ENCODE measurements around the gene CTNND2.
A peak's percentile ranks its signal among the peaks of the same experiment; 100 is the strongest.
"Not testable (repeated sequence)": the region's sequence is repeated elsewhere in the genome, so short reads cannot be mapped to it uniquely, and the experiment has no call there.

CTNND2 gene

DNA sequence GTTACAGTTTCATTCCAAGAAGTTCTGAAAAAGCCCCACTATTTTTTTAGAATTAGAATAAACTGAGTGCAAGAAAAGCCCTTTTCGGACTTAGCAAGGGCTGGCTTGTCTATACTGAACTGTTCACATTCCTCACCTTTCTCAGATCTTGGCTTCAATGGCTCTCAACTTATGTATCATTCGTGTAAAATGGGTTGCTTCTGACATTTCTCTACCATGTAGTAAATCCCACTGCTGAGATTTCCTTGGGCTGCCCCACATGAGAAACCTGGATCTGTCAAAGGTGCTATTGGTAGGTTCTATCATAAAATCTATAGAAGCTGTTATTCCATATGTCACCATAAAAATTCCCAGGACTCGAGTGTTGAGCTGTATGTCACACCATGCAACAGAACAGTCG lies 454.3 kb downstream of the CTNND2 start:
- no peak for DNase-seq

DNA sequence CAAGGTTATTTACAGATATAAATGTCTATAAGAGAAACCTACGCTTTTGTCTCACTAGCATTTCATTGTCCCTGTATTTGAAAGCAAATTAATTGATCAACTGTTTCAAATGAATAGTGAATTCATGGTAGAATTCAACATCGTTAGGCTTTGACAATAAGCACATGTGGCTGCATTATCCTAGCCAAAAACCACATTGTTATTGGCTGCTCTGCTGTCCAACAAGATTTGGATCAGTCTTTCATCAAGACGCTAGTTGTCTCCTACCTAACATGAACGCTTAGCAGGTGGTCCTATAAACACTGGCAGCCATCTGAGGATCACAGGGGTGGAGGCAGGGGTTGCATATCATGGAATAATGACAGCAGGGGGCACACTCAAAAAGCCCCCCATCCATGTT lies 455.0 kb downstream of the CTNND2 start:
- DNase-seq, result no peak

DNA sequence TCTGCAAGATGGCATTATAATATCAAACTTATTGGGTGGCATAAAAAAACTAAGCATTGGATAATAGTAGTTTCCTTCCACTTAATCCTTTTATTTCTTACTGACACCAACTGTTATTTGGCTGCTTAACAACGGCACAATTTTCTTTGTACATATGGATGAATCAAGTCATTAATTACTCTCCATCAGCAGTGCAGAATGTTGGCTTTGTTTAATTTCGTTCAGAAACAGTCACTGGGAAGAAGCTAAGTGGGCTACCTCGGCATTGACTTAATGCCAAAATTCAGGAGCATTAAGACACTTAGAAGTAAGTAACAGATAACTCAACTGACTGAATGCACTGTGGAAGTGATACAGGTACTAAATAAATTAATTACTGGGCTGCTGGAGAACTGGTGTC lies 460.4 kb downstream of the CTNND2 start:
- no peak for DNase-seq

DNA sequence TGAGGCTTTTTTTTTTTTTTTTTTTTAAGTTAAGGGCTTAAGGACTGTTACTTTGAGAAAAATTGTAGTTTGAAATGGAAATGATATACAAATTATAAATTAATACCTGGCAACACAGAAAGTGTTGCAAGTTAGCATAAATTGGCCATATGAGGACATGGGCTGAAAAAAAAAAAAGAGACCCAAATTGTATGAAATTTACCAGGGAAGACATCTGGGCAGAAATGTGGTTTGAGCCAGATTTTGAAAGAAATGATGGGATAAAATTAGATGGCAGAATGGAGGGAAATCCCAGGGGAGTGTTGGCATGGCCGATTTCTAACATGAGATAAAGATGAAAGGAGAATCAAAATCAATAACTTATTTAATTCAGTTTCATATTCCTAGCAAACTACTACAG lies 472.1 kb downstream of the CTNND2 start:
- no peak for DNase-seq

DNA sequence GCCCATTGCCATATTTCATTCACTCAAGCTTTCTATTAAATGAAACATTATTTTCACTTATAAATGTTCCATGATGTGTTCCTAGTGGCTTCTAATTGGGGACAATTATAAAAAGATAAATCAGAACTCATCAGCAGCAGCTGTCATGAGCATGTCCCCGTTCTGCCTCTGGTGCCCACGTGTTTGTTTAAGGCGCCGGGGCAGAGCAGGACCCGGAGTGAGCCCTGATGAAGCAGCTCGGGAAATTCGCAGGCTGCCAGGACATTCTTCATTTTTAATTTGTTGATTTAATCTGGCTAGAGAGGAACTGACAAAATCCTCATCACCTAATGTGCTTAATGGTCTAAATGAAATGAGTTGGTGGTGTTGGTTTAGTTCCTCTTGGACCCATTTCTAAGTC lies 475.0 kb downstream of the CTNND2 start:
- no peak for DNase-seq

DNA sequence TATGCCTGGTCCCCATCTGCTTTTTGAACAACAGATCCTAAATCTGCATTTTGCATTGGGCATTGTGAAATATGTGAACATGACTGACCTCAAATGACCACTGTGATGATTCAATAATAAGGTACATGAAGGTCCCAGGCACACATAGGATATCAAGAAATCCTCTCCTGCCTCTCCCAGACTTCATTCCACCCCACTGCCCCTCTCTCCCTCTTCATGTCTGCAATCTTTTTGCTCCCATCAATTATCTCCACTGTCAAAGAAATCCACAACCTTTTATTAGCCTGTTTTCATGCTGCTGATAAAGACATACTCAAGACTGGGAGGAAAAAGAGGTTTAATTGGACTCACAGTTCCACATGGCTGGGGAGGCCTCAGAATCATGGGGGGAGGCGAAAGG lies 476.7 kb downstream of the CTNND2 start:
- no peak for DNase-seq

DNA sequence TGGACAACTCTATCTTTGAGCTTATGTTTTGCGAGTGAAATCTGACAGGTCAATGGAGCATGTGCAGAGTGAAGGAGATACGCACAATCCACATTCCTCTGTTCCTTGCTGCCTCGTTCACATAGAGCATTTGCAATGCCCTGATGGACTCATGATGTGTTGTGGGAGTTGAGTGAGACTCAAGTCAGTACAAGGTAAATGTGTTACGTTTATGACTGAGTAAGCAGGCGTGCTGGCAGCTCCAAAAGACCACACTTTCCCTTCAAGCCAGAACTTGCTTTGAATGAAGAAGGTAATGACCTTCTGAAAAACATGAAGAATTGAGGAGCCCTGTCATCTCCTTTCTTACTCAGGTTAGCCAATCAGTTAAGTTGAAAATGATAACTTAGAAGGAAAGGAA lies 477.8 kb downstream of the CTNND2 start:
- no peak for DNase-seq

DNA sequence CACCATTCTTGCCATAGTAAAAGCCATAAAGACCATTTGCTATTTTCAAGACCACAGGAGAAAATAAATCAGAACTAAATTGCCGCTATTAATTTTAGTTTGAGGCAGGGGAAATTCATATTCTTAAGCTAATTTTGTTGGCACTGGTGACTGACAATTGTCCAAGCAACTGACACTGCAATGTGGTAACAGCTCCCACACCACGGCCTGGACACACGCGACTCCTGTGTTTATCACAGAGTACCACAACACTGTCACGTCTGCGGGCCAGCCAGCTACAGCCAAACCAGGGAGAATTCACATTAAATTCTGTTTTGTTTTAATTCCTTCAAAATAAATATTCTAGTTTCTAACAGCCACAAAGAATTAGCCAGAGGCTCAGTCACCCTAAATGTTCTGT lies 481.9 kb downstream of the CTNND2 start:
- DNase-seq, result no peak

DNA sequence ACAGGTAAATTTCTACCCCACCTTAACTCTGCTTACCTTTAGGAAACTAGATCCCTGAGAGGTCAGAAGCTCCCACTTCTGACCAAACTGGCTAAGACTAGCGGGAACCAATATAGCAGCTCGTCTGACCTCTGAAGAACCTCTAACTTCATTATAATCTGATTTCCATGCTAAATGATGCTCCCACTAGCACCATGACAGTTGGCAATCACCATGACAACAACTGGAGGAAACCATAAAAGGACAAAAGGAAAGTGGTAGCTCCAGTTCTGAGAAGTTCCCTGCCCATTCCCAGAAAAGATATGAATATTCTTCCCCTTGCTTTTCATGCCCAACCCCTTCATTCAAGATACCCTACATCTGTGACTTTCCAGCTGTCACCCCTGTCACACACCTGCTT lies 483.3 kb downstream of the CTNND2 start:
- DNase-seq, result no peak

DNA sequence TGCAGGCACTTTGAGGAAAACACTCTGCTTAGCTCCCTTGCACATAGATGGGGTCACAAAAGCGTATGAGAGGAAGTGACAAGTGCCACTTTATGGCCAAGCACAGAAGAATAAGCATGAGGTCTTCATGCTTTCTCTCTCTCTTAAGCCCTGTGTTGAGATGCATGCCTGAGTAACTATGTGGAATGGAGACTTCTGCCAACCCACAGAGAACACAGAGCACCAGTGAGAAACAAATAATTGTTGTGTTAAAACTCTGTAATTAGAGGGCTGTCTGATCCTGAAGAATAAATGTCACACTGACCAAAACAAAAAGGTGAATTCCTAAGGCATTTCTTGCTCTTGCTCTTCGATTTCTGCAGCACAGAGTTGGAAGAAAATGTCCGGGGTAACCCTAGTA lies 488.5 kb downstream of the CTNND2 start:
- no peak for DNase-seq

DNA sequence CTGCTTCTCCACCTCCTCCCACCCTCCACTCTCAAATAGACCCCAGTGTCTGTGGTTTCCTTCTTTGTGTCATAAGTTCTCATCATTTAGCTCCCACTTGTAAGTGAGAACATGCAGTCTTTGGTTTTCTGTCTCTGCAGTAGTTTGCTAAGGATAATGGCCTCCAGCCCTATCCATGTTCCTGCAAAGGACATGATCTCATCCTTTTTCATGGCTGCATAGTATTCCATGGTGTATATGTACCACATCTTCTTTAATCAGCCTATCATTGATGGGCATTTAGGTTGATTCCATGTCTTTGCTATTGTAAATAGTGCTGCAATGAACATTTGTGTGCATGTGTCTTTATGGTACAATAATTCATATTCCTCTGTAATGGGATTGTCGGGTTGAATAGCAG lies 489.5 kb downstream of the CTNND2 start:
- DNase-seq, result not testable (repeated sequence)

DNA sequence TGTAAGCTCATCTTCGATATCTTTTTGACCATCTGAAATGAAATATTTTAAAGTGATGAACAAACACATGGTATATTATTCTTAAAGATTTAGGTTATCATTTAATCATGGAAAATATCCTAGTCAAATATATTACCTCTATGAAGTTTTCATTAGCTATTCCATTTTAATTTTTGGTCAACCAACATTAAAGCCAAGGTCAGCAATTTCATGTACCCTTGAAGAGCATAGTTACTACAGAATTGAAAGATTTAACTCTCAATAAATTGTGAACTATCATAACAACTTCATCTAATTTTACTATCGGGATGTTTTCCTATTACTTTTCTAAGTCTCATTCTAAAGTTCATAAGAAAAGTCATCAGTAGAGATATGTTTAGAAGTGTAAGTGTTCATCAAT lies 492.6 kb downstream of the CTNND2 start:
- no peak for DNase-seq

DNA sequence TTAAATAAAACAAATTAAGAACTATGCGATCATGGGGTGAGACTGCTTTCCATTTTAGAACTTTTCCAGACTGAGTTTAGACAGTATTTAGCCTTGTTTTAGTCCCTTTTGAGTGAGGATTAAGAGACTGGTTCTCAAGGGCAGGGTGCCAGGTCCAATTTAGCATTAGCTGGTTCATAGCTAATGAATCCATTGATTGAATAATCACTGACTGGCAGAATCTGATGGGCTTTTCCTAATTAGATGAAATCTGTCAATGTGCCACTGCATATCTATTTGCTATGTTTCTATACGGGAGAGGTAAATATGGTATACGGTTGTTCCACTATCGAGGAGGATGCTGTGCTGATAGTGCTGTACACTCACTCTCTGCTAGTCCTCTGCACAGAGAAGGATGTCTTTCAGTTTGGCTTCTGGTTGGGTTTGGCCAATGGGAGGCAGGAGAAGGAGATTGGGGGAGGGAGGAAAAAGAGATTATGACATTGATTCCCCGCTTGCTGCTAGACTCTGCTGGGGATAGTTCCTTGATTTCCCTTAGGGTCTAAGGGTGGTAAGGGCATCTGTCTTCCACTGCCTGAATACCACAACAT lies 496.6 kb downstream of the CTNND2 start:
- no peak for DNase-seq

DNA sequence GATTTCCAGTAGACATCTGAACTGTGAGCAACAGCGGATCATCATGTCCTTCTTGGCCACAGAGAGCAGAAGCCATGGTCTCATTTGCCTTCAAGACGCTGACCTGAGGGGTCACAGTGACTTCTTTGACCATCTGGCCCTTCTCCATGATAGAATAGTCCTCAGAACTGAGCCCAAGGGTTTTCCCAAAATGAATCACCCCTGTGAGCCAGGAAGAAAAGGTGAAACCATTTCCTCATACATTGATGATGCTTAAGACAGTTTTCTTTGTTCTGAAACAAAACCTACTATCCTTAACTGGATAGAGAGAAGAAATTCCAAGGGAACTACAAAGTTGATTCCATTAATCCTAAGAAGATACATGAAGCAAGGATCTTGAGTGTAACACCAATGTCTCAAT lies 503.9 kb downstream of the CTNND2 start:
- DNase-seq, result no peak

DNA sequence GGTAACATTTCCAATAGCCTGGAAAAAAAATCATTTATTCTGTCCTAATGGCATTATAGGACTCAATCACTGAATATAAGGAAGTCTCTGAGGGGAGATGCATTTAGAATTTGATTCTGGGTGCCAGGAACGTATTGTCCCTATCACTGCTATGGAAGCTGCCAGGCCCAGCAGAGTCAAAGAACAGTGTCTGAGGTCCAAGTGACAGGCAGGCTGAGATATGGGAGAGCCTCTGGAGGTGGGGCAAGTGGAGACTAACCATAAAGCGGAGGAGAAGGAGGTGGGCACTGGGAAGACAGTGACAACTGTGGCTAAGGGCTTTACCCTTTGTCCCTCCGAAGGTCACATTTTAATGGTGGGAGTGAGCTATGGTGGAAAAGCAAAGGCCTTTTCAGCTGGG lies 505.5 kb downstream of the CTNND2 start:
- DNase-seq, result no peak

DNA sequence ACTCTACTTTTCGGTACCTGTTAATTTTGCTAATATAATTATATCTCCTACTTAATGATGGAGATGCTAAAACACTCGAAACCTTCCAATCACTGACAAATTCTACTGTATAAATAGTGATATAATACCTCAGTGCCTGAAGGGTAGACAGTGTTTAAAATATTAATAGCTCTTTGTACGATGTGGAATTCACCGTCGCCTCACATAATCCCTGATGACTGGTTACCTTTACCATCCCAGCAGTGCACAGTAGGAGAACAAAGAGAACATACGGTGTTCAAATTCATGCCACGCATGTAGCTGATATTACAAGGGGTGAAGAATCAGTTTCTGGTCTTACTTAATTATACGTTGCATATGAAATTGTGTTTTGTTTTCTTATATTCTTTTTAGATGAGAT lies 506.7 kb downstream of the CTNND2 start:
- no peak for DNase-seq

DNA sequence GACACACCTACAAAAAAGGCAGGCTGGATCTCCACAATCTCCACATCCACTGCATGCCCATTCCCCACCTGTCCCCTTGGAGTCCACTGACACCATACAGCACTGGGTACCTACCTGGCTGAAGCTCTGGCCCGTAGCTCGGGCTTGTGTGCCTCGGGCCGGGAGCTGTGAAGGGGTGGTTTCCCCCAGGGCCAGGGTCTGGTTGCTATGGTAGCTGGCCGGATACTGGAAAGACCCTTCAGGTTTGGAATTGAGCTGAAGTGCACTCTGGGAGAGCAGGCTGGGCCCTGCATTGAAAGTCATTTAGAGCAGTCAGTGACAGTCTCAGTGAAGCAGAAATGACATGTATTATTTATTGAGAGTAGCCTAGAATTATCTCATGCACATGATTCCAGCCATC lies 507.3 kb downstream of the CTNND2 start:
- DNase-seq, result no peak

DNA sequence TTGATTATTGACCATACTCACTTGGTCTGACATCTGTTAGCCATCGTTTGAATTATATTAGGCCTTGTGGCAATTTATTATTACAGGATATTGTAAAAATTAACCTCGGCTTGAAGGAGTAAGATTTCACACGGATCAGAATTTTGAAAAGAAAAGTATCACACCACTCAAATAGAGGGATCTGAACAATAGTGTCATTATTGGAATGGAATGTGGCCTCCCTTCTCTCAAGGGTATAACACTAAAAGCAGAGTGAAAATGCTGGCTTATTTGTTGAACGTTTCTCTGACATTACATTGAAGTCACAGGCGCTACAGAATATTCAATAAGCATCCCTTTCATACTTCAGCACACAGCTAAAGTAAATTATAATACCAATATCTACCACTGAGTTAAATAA lies 509.3 kb downstream of the CTNND2 start:
- DNase-seq, result no peak

DNA sequence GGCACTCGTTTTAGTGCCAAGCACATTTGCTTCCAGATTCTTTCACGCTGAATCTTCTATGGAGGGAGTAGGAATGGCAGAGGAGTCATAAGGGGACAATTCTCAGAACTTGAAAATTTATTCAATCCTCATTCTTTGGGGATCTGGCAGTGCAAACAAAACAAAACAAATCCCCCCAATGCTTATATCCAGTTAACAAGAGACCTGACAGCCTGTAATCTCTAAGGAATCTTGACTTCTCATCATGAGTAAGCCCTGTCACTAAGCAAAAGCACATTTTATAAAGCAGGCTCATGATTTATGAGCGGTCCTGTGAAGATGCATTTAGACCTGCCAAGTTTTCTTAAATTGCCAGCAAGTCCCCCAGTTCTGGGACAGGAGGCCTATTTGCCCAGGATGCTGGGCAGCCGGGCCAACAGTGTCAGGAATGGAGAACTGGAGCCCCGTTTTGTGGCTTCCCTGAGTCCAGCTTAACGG lies 513.9 kb downstream of the CTNND2 start:
- DNase-seq, result no peak

DNA sequence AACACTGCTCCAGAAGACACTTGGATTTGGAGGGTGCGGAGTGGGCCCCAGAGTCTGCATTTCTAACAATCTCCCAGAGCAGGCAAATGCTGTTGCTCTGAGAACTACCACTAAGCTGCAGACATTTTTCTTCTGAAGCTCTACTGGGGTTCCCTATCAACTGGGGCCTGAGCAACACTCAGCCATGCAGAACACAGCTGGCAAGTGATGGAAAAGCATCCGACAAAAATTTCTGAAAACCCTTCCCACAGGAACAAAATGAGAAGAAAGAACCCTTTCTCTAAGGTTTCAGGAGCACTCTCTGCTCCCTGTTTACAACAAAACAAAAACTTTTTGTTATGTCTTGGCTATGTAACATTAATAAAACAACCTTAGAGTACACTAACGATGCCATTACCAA lies 516.9 kb downstream of the CTNND2 start:
- DNase-seq, result no peak

DNA sequence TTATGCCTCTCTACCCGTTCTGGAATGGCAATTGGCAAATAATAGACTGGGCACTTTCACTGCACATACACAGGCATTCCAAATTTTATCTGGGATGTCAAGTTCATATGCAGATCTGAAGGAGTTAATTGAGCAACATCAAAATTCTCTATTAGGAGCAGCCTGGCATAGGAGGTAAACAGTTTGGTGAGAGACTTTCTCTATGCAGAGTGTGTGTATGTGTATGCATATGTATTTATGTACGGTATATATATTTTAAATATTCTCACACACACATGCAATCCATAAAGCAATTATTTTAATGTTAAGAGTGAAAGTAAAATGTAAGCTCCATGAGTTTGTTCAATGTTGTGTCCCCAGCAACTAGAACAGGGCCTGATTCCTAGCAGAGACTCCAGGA lies 517.8 kb downstream of the CTNND2 start:
- no peak for DNase-seq

DNA sequence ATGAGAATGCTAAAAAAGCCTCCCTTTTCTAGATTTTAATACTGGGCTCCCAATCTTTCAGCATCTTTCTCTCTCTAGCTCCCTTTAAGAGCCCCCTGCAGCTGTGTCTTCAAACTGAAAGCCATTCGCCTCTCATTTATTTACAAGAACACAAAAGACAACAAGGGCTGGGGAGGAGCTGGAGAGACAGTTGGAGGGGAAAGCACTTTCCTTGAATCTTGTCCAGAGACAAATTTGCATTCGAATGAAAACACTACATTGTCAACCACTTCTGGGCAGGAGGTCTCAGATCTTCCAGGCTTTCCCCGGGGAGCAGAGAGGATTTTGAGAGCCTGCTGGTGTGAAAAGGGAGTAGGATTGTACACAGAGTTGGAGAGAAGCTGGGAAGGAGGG lies 518.3 kb downstream of the CTNND2 start:
- no peak for DNase-seq

DNA sequence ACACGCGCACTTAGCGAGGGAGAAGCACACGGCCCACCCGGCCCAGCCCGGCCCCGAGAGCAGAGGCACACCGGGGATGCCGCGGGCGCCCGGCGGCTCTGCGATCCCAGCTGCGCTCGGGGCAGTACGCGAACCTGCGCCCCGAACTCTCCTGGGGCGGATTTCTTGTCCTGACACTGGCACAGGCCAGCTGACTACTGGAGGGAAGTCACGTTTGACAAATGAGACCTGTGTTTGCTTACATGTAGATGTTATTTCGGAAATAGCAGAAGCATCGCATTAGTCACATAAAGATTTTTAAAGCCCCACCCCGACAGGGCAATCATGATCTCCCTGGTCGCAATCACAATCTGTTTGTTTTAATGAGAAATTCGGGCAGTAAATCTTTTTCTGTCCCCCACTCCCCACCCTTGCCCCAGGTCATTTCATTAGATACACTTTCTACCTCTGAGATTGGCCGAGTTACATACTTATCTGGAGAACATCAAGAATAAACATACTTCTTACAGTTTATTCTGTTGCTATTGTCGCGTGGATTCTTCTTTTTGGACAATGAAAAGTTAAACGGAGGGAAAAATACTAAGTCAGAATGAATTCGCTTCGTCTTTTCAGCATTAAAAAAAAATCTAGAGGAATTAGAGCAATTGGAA lies 518.9 kb downstream of the CTNND2 start:
- DNase-seq, result no peak

DNA sequence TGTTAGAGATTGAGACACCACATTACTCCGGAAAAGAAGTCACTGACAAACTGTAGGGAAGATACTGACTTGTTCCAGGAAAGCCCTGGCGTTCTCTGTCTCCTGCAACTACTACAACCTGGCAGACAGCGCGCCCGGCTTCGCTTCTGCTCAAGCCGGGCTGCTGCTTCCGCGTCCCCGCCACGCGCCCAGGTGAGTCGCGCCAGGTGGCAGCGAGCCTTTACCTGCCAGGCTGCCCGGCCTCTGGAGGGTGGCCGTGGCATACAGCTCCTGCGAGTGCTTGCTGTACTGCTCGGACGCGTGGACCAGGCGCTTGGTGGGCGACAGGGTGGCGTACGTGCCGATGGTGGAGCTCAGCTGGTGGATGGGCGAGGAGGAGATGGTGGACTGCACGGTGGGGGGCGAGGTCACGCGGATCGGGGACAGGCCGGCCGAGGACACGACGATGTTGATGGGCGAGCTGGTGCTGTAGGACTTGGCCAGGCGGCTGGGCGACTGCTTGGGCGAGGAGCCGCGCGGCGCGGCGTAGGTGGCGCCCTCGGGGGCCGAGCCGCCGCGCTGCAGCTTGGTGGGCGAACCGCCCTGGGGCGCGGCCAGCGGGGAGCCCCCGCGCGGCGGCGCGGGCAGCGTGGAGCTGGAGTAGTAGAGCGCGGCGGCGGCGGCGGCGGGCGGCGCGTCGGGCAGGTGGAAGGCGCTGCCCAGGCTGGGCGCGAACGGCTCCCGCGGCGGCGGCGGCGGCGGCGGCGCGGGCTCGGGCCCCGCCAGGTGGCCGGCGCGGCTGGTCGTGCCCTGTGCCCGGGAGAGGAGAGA lies 519.6 kb downstream of the CTNND2 start:
- peak in 1 of 2 donors; percentile 9 for DNase-seq

All from stimulated activated CD4-positive, alpha-beta T cell treated with anti-CD3 and anti-CD28 coated beads, Interleukin-2, amount 100 ng/mL, for 24 hours (primary cell).